HL-60 (cell line): Measurements from ENCODE around the gene TSNAXIP1.

ENCODE experiments used
- POLR2AphosphoS5 ChIP-seq: IDR thresholded peaks from 2 replicates; pipeline ENCODE4 v1.6.1; 2012; ENCODE audit warnings: low read depth
- SPI1 ChIP-seq: IDR thresholded peaks from 2 replicates; pipeline ENCODE4 v1.6.1; 2012; ENCODE audit warnings: low read depth, mild to moderate bottlenecking, borderline replicate concordance
- TF ChIP-seq, protein P1 (sequence below): IDR thresholded peaks from one replicate; pipeline ENCODE4 v1.5.1; 2011; ENCODE audit warnings: low read length, control low read depth, inconsistent platforms; ENCODE audit not compliant: insufficient read depth
- TF ChIP-seq, protein P2 (sequence below): IDR thresholded peaks from 2 replicates; pipeline ENCODE4 v1.6.1; 2012; ENCODE audit warnings: low read depth; ENCODE audit not compliant: insufficient replicate concordance

DNA sequence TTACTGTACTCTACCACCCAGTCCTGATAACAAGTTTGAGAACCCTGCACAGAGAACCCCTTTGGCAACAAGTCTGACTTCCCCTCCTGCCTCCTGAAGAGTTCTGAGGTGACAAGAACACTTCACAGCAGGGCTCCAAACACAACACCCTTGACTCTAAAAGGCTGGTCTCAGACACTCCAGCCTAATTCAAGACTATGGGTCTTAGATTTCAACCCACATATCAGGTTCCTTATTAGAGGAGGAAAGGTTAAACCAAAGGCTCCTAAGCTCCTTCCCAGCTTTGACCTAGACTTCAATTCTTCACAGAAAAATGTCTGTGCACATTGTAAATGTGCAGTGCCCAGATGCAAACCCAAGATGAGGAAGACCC lies 23.4 kb upstream of the TSNAXIP1 start:
- TF ChIP-seq, protein P1, sequence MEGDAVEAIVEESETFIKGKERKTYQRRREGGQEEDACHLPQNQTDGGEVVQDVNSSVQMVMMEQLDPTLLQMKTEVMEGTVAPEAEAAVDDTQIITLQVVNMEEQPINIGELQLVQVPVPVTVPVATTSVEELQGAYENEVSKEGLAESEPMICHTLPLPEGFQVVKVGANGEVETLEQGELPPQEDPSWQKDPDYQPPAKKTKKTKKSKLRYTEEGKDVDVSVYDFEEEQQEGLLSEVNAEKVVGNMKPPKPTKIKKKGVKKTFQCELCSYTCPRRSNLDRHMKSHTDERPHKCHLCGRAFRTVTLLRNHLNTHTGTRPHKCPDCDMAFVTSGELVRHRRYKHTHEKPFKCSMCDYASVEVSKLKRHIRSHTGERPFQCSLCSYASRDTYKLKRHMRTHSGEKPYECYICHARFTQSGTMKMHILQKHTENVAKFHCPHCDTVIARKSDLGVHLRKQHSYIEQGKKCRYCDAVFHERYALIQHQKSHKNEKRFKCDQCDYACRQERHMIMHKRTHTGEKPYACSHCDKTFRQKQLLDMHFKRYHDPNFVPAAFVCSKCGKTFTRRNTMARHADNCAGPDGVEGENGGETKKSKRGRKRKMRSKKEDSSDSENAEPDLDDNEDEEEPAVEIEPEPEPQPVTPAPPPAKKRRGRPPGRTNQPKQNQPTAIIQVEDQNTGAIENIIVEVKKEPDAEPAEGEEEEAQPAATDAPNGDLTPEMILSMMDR: no peak
- TF ChIP-seq POLR2AphosphoS5 (no peak), SPI1 (no peak)
- TF ChIP-seq, protein P2, sequence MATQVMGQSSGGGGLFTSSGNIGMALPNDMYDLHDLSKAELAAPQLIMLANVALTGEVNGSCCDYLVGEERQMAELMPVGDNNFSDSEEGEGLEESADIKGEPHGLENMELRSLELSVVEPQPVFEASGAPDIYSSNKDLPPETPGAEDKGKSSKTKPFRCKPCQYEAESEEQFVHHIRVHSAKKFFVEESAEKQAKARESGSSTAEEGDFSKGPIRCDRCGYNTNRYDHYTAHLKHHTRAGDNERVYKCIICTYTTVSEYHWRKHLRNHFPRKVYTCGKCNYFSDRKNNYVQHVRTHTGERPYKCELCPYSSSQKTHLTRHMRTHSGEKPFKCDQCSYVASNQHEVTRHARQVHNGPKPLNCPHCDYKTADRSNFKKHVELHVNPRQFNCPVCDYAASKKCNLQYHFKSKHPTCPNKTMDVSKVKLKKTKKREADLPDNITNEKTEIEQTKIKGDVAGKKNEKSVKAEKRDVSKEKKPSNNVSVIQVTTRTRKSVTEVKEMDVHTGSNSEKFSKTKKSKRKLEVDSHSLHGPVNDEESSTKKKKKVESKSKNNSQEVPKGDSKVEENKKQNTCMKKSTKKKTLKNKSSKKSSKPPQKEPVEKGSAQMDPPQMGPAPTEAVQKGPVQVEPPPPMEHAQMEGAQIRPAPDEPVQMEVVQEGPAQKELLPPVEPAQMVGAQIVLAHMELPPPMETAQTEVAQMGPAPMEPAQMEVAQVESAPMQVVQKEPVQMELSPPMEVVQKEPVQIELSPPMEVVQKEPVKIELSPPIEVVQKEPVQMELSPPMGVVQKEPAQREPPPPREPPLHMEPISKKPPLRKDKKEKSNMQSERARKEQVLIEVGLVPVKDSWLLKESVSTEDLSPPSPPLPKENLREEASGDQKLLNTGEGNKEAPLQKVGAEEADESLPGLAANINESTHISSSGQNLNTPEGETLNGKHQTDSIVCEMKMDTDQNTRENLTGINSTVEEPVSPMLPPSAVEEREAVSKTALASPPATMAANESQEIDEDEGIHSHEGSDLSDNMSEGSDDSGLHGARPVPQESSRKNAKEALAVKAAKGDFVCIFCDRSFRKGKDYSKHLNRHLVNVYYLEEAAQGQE: no peak
